Spleen (tissue), 7 donors: ENCODE measurements around the gene PADI2.

Source experiments
- CTCF ChIP-seq, 11 experiments: fragments of 200-600 bp in 7 of 11; fragments of 450-650 bp in 4 of 11; sonication (generic) in 4 of 11; IDR thresholded peaks in 8 of 11; conservative IDR thresholded peaks in 3 of 11; 1 replicate in 7 of 11; 2 replicates in 4 of 11; pipeline versions ENCODE4 v1.4.0 to v1.8.0; 2016 to 2021; ENCODE audit warnings: antibody characterized with exemption in 11 of 11, inconsistent platforms in 4 of 11, mild to moderate bottlenecking in 1 of 11
- POLR2A ChIP-seq, 3 donors: fragments of 450-650 bp; IDR thresholded peaks; one replicate each; pipeline ENCODE4 v1.5.1; 2017; ENCODE audit warnings: antibody characterized with exemption in 3 of 3, mild to moderate bottlenecking in 1 of 3
- POLR2AphosphoS5 ChIP-seq, 3 donors: sonication (generic); formaldehyde crosslinking; IDR thresholded peaks; one replicate each; pipeline ENCODE4 v1.5.1; 2017; ENCODE audit warnings: antibody characterized with exemption in 3 of 3
- donor health status: DM: no; HTN: no; CAD: no; lungs with moderate emphysema.
- donor health status: DM: no; HTN: no; CAD: no.
- donor health status: DM: no; HTN: no; CAD: no.

- TF ChIP-seq CTCF (IDR thresholded peaks at IDR 0.05 in 8 of 11, conservative IDR thresholded peaks at IDR 0.05 in 3 of 11), result no peak
- no peak for TF ChIP-seq POLR2A (IDR thresholded peaks at IDR 0.05)
- no peak for TF ChIP-seq POLR2AphosphoS5 (IDR thresholded peaks at IDR 0.05)
Measured at GRCh38 chr1:17110555-17110926, 8.7 kb downstream of the PADI2 start.
